Neural progenitor cell (in vitro differentiated cells): ENCODE results near the gene ZNF32. TPM values are rescaled to one million over a fixed set of nuclear protein-coding genes. Genes with fewer than 3 reads are reported as not detected.
"Not testable (repeated sequence)": the region's sequence is repeated elsewhere in the genome, so short reads cannot be mapped to it uniquely, and the experiment has no call there.

Experiments used
- DNase-seq: peaks from one replicate; pipeline ENCODE4 v3.0.0-alpha.2; 2016; ENCODE audit warnings: low spot score
- H2AFZ ChIP-seq: fragments of 200-600 bp; sonication (generic); replicated peaks from 2 replicates; pipeline ENCODE4 v1.6.1; 2016; ENCODE audit warnings: antibody characterized with exemption
- H3F3A ChIP-seq: fragments of 200-600 bp; sonication (generic); 2 replicates; pipeline ENCODE4 v1.6.1; 2016; ENCODE audit warnings: antibody characterized with exemption, low read depth
- H3K27ac ChIP-seq: fragments of 200-600 bp; sonication (generic); 2 replicates; pipeline ENCODE4 v1.5.1; 2016; ENCODE audit warnings: mild to moderate bottlenecking
- H3K27me3 ChIP-seq: fragments of 200-600 bp; sonication (generic); 2 replicates; pipeline ENCODE4 v1.6.1; 2016; ENCODE audit warnings: mild to moderate bottlenecking, moderate library complexity
- H3K36me3 ChIP-seq: fragments of 200-600 bp; sonication (generic); 2 replicates; pipeline ENCODE4 v1.5.1; 2016
- H3K4me1 ChIP-seq: fragments of 200-600 bp; sonication (generic); 2 replicates; pipeline ENCODE4 v1.6.1; 2016; ENCODE audit warnings: mixed run types
- H3K4me2 ChIP-seq: fragments of 200-600 bp; sonication (generic); 2 replicates; pipeline ENCODE4 v1.6.1; 2016
- H3K4me3 ChIP-seq: fragments of 200-600 bp; sonication (generic); 2 replicates; pipeline ENCODE4 v1.5.1; 2016
- H3K79me2 ChIP-seq: fragments of 200-600 bp; sonication (generic); 2 replicates; pipeline ENCODE4 v1.6.1; 2016; ENCODE audit warnings: low read depth
- H3K9ac ChIP-seq: fragments of 200-600 bp; sonication (generic); 2 replicates; pipeline ENCODE4 v1.6.1; 2016
- H3K9me3 ChIP-seq: fragments of 200-600 bp; sonication (generic); 2 replicates; pipeline ENCODE4 v1.5.1; 2016; ENCODE audit warnings: low read depth
- H4K20me1 ChIP-seq: fragments of 200-600 bp; sonication (generic); 2 replicates; pipeline ENCODE4 v1.6.1; 2016; ENCODE audit warnings: low read depth
- H3K27ac Mint-ChIP-seq: 3 replicates; pipeline ENCODE4 v1.8.0; 2021; ENCODE audit warnings: mixed read lengths
- H3K27me3 Mint-ChIP-seq: 2 replicates; pipeline ENCODE4 v1.8.0; 2022; ENCODE audit warnings: low read depth, mild to moderate bottlenecking, inconsistent platforms, moderate library complexity, mixed read lengths; ENCODE audit not compliant: insufficient read depth
- H3K36me3 Mint-ChIP-seq: 3 replicates; pipeline ENCODE4 v1.8.0; 2021; ENCODE audit warnings: mixed read lengths
- H3K4me1 Mint-ChIP-seq: 3 replicates; pipeline ENCODE4 v1.8.0; 2021; ENCODE audit warnings: mixed read lengths
- H3K4me3 Mint-ChIP-seq: 3 replicates; pipeline ENCODE4 v1.8.0; 2021; ENCODE audit warnings: mild to moderate bottlenecking, moderate library complexity, mixed read lengths
- H3K9me3 Mint-ChIP-seq: 3 replicates; pipeline ENCODE4 v1.8.0; 2020; ENCODE audit warnings: mixed read lengths
- CTCF ChIP-seq: fragments of 200-600 bp; sonication (generic); IDR thresholded peaks from 2 replicates; pipeline ENCODE4 v1.5.1; 2017; ENCODE audit warnings: antibody characterized with exemption, mild to moderate bottlenecking
- EZH2 ChIP-seq: fragments of 200-600 bp; sonication (generic); IDR thresholded peaks from 2 replicates; pipeline ENCODE4 v1.6.1; 2017; ENCODE audit warnings: antibody characterized with exemption, mild to moderate bottlenecking, moderate library complexity
- EZH2phosphoT487 ChIP-seq: fragments of 200-600 bp; sonication (generic); IDR thresholded peaks from 2 replicates; pipeline ENCODE4 v1.6.1; 2017; ENCODE audit warnings: antibody characterized with exemption
- total RNA-seq: library from RNA; depleted of rRNA; stranded (reverse); fragments of >200 nt; gene quantifications from 2 replicates; pipeline ENCODE4 v1.2.3, GENCODE V29; 2015; ENCODE audit warnings: low replicate concordance

ZNF32 gene
- total RNA-seq, 1 donor from 2014 or later: 50.7 TPM

DNA sequence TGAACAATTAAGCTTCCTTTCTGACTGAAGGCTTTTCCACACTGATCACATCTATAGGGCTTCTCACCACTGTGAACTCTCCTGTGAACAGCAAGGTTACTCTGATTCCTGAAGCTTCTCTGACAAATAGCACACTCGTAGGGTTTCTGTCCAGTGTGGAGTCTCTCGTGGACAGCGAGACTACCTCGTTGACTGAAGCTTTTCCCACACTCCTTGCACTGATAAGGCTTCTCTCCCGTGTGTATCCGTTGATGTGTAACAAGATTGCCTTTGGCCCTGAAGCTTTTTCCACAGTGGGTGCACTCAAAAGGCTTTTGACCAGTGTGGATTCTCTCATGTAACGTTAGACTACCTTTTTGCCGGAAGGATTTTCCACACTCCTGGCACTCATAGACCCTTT is 4.4 kb downstream of the ZNF32 start:
- Histone ChIP-seq H3K4me3 (no peak overlapping the region), H3K4me1 (no peaks in the 10 kb centered on the region), H3F3A (peaks cover 10% of the 10 kb centered on the region), H3K9me3 (peaks cover 54% of the 10 kb centered on the region), H3K79me2 (no peaks in the 10 kb centered on the region), H3K27ac (no peak overlapping the region), H3K36me3 (peaks cover 50% of the 10 kb centered on the region), H4K20me1 (no peaks in the 10 kb centered on the region), H2AFZ (no peak overlapping the region), H3K27me3 (peaks cover 5% of the 10 kb centered on the region), H3K9ac (no peak overlapping the region), H3K4me2 (no peak overlapping the region)
- H3K4me3 Mint-ChIP-seq: no peak overlapping the region
- DNase-seq: no peak
- peaks cover 4% of the 10 kb centered on the region for H3K27me3 Mint-ChIP-seq
- peaks cover 68% of the 10 kb centered on the region for H3K9me3 Mint-ChIP-seq
- peaks cover 60% of the 10 kb centered on the region for H3K36me3 Mint-ChIP-seq
- no peak overlapping the region for H3K27ac Mint-ChIP-seq
- H3K4me1 Mint-ChIP-seq: peaks cover 7% of the 10 kb centered on the region
- TF ChIP-seq EZH2: no peak
- no peak for TF ChIP-seq EZH2phosphoT487
- no peak for TF ChIP-seq CTCF

- Mint-ChIP-seq H3K27ac (no peak overlapping the region), H3K4me3 (no peak overlapping the region), H3K27me3 (peaks cover 4% of the 10 kb centered on the region), H3K9me3 (peaks cover 65% of the 10 kb centered on the region), H3K4me1 (no peaks in the 10 kb centered on the region), H3K36me3 (peaks cover 39% of the 10 kb centered on the region)
- Histone ChIP-seq H3F3A (peaks cover 10% of the 10 kb centered on the region), H3K79me2 (no peaks in the 10 kb centered on the region), H3K4me3 (no peak overlapping the region), H3K4me1 (no peaks in the 10 kb centered on the region), H2AFZ (no peak overlapping the region), H3K27ac (no peak overlapping the region), H3K27me3 (no peaks in the 10 kb centered on the region), H3K9ac (no peak overlapping the region), H3K9me3 (peaks cover 43% of the 10 kb centered on the region), H4K20me1 (no peaks in the 10 kb centered on the region), H3K36me3 (peaks cover 32% of the 10 kb centered on the region), H3K4me2 (no peak overlapping the region)
- TF ChIP-seq EZH2 (no peak), EZH2phosphoT487 (no peak), CTCF (no peak)
- no peak for DNase-seq
Measured at GRCh38 chr10:43640603-43641002, 8.1 kb downstream of the ZNF32 start.

GRCh38 chr10:43635816-43636215 is 12.9 kb downstream of the ZNF32 start:
- H3K79me2 ChIP-seq, H3K36me3 ChIP-seq, H3K27me3 Mint-ChIP-seq, H3K9me3 ChIP-seq, H3K4me3 Mint-ChIP-seq, H2AFZ ChIP-seq, H3K4me1 ChIP-seq, H3K9ac ChIP-seq, H3K4me3 ChIP-seq, H3K4me1 Mint-ChIP-seq, H3F3A ChIP-seq, H3K27ac Mint-ChIP-seq, H3K36me3 Mint-ChIP-seq, H3K27me3 ChIP-seq, H4K20me1 ChIP-seq, H3K4me2 ChIP-seq, DNase-seq, H3K27ac ChIP-seq: not testable (repeated sequence)
- peaks cover 43% of the 10 kb centered on the region for H3K9me3 Mint-ChIP-seq

DNA sequence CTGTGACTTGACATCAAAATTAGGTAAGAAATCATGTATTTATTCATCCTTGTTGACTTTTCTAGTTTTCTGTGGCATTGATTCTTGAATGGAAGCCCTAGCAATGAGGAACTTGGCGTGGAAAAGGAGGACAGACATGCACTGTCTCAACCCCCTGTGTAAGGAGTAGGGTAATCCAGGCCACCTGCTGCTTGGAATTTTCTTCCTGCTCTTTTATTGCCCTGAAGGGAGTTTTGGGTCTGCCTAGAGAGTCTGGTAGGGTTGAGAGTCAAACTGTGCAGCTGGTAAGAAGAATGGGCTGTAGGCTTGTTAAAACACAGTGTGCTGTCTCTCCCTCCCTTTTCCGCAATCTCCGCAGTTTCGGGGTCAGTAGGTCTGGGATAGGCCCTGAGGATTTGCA is 19.7 kb downstream of the ZNF32 start:
- TF ChIP-seq EZH2 (no peak), EZH2phosphoT487 (no peak), CTCF (no peak)

More for the DNA sequence above, 19.7 kb downstream of the ZNF32 start:
- no peaks in the 10 kb centered on the region for H3K4me1 ChIP-seq
- Mint-ChIP-seq H3K4me1 (no peaks in the 10 kb centered on the region), H3K9me3 (peaks cover 13% of the 10 kb centered on the region), H3K27ac (no peak overlapping the region), H3K27me3 (no peaks in the 10 kb centered on the region), H3K4me3 (no peak overlapping the region), H3K36me3 (peaks cover 1% of the 10 kb centered on the region)
- no peaks in the 10 kb centered on the region for H3K27me3 ChIP-seq
- no peak overlapping the region for H3K4me3 ChIP-seq
- no peaks in the 10 kb centered on the region for H3K79me2 ChIP-seq
- no peaks in the 10 kb centered on the region for H3K36me3 ChIP-seq
- DNase-seq: no peak
- H3K4me2 ChIP-seq: no peak overlapping the region
- H3K9me3 ChIP-seq: no peaks in the 10 kb centered on the region
- H4K20me1 ChIP-seq: no peaks in the 10 kb centered on the region
- H3K9ac ChIP-seq: no peak overlapping the region
- no peaks in the 10 kb centered on the region for H3F3A ChIP-seq
- H2AFZ ChIP-seq: no peak overlapping the region
- no peak overlapping the region for H3K27ac ChIP-seq
